Vagina (tissue), 2 donors: ENCODE data around the gene ADGRG6. TPM values are rescaled to one million over a fixed set of nuclear protein-coding genes. Genes with fewer than 3 reads are reported as not detected.

Experiments used
- DNase-seq, 2 donors: peaks; one replicate each; pipeline ENCODE4 v3.0.0-alpha.2; 2017; ENCODE audit errors: extremely low spot score in 2 of 2
- H3K27ac ChIP-seq: fragments of 200-600 bp; sonication (generic); one replicate; pipeline ENCODE4 v1.5.1; 2019
- H3K27me3 ChIP-seq: fragments of 200-600 bp; sonication (generic); one replicate; pipeline ENCODE4 v1.5.1; 2019
- H3K36me3 ChIP-seq, 2 donors: fragments of 200-600 bp; sonication (generic); one replicate each; pipeline ENCODE4 v1.5.1; 2017 to 2019
- H3K4me1 ChIP-seq: fragments of 200-600 bp; sonication (generic); one replicate; pipeline ENCODE4 v1.5.1; 2019
- H3K4me3 ChIP-seq, 2 donors: fragments of 200-600 bp; sonication (generic); 1 replicate in 1 of 2; 2 replicates in 1 of 2; pipeline ENCODE4 v1.5.1; 2016 to 2019
- H3K9me3 ChIP-seq: fragments of 200-600 bp; sonication (generic); one replicate; pipeline ENCODE4 v1.5.1; 2019
- POLR2A ChIP-seq, 2 donors: fragments of 450-650 bp; IDR thresholded peaks; one replicate each; pipeline ENCODE4 v1.6.1; 2017; ENCODE audit warnings: antibody characterized with exemption in 2 of 2, mild to moderate bottlenecking in 2 of 2, moderate library complexity in 2 of 2
- POLR2AphosphoS5 ChIP-seq, 2 donors: sonication (generic); formaldehyde crosslinking; IDR thresholded peaks; one replicate each; pipeline ENCODE4 v1.9.0; 2017; ENCODE audit warnings: antibody characterized with exemption in 2 of 2, mild to moderate bottlenecking in 2 of 2, low read depth in 1 of 2; ENCODE audit not compliant: insufficient read depth in 1 of 2
- intact Hi-C: fragments of 100-400 bp; cut with DNase I; formaldehyde crosslinking; loops from one replicate; pipeline ENCODE4 v1.15.1; 2023
- total RNA-seq: library from RNA; depleted of rRNA; stranded (reverse); fragments of >200 nt; gene quantifications from one replicate; pipeline ENCODE4 v1.2.3, GENCODE V29; 2016
- TF ChIP-seq, protein P1 (sequence below), 3 experiments: fragments of 450-650 bp in 2 of 3; fragments of 200-600 bp in 1 of 3; sonication (generic) in 1 of 3; IDR thresholded peaks; one replicate each; pipeline ENCODE4 v1.5.1; 2017 to 2019; ENCODE audit warnings: antibody characterized with exemption in 3 of 3, mild to moderate bottlenecking in 2 of 3, moderate library complexity in 2 of 3

Gene ADGRG6
- total RNA-seq, 1 donor from 2014 or later: 22.6 TPM

DNA sequence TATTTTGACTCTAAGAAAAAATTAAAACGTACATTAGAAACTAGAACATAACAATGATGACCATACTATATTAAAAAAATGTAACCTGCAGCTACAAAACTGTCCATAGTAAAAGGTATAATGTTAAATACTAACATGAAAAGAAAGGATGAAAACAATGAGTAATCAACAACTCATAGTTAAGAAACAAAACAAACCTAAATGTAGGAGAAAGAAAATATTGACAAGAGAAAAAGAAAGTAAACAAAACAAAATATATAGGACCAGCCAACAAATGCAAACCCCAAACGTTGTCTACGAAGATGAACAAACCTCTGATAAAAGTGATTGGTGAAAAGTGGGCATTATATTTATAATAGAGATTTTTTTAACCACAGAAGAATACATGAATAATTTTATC is 41.1 kb upstream of the ADGRG6 start:
- Histone ChIP-seq H3K27me3 (no peaks in the 10 kb centered on the region), H3K36me3 (no peaks in the 10 kb centered on the region), H3K4me3 (no peak overlapping the region), H3K4me1 (no peaks in the 10 kb centered on the region), H3K9me3 (no peaks in the 10 kb centered on the region), H3K27ac (no peak overlapping the region)
- no peak for TF ChIP-seq POLR2A (IDR thresholded peaks at IDR 0.05)
- DNase-seq: no peak
- intact Hi-C loops: no loop called here

DNA sequence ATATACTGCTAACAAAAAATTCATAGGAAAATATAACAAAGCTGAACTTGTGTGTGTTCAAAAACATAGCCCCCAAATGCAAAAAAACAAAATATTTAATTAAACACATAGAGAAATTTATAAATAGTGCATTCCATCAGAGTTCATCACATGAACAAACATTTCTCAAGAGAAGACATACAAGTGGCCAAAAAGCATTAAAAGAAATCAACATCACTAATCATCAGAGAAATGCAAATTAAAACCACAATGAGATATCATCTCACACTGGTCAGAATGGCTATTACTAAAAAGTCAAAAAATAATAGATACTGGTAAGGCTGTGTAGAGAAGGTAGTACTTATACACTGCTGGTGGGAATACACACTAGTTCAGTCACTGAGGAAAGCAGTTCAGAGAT is 39.6 kb upstream of the ADGRG6 start:
- Histone ChIP-seq H3K4me1 (no peaks in the 10 kb centered on the region), H3K9me3 (no peaks in the 10 kb centered on the region), H3K4me3 (no peak overlapping the region), H3K27me3 (no peaks in the 10 kb centered on the region), H3K27ac (no peak overlapping the region), H3K36me3 (no peaks in the 10 kb centered on the region)
- no peak for DNase-seq
- intact Hi-C loops: no loop called here
- TF ChIP-seq POLR2A (IDR thresholded peaks at IDR 0.05): no peak
- no peak for TF ChIP-seq POLR2AphosphoS5 (IDR thresholded peaks at IDR 0.05; ENCODE audit: insufficient read depth in 1 of 2, low read depth in 1 of 2)
- TF ChIP-seq, protein P1, sequence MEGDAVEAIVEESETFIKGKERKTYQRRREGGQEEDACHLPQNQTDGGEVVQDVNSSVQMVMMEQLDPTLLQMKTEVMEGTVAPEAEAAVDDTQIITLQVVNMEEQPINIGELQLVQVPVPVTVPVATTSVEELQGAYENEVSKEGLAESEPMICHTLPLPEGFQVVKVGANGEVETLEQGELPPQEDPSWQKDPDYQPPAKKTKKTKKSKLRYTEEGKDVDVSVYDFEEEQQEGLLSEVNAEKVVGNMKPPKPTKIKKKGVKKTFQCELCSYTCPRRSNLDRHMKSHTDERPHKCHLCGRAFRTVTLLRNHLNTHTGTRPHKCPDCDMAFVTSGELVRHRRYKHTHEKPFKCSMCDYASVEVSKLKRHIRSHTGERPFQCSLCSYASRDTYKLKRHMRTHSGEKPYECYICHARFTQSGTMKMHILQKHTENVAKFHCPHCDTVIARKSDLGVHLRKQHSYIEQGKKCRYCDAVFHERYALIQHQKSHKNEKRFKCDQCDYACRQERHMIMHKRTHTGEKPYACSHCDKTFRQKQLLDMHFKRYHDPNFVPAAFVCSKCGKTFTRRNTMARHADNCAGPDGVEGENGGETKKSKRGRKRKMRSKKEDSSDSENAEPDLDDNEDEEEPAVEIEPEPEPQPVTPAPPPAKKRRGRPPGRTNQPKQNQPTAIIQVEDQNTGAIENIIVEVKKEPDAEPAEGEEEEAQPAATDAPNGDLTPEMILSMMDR (IDR thresholded peaks at IDR 0.05): no peak

DNA sequence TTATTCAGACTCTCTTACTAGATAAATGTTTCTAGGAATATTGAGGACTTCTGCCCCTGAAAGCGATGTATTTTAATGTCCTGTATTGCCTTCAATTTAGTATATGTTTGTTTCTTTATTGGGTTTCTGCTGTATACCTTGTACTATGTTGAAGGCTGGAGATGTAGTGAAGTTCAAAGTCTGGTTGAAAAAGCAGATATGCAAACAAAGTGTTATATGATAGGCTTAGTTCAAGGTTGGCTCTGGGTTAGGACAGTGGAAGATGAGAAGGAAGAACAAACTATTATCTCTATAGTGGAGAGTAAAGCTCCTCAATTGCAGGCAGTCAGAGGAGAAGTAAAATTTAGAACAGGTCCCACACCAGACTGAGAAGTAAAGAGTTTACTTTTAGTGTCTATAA is 36.3 kb upstream of the ADGRG6 start:
- intact Hi-C loops: no loop called here
- no peaks in the 10 kb centered on the region for H3K36me3 ChIP-seq
- H3K27ac ChIP-seq: no peak overlapping the region
- H3K4me3 ChIP-seq: no peak overlapping the region
- H3K4me1 ChIP-seq: no peaks in the 10 kb centered on the region
- TF ChIP-seq POLR2AphosphoS5 (IDR thresholded peaks at IDR 0.05; ENCODE audit: insufficient read depth in 1 of 2, low read depth in 1 of 2) (no peak), POLR2A (IDR thresholded peaks at IDR 0.05) (no peak)
- TF ChIP-seq, protein P1 (IDR thresholded peaks at IDR 0.05): no peak
- DNase-seq: no peak
- no peaks in the 10 kb centered on the region for H3K9me3 ChIP-seq
- no peaks in the 10 kb centered on the region for H3K27me3 ChIP-seq

DNA sequence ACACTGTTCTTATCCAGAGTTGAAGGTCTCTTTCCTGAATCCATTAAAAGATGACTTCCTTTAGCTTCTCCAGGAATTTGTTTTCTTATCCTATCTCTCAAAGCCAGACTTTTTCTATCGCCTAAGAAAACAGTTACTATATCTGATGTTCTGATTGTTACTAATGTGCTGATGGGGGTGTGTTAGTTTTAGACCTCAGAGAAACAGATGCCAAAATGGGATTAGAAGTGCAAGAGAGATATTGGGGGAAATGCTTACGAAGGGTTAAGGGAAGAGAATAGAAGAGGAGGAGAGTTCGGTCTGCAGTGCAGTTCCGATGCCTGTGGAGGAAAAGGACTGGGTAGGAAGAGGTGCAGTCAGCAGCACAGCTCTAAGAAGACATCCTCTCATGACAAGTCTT is 35.7 kb upstream of the ADGRG6 start:
- TF ChIP-seq POLR2A (IDR thresholded peaks at IDR 0.05): no peak
- intact Hi-C loops: no loop called here
- Histone ChIP-seq H3K9me3 (no peaks in the 10 kb centered on the region), H3K4me1 (no peaks in the 10 kb centered on the region), H3K27ac (no peak overlapping the region), H3K36me3 (no peaks in the 10 kb centered on the region), H3K4me3 (no peak overlapping the region), H3K27me3 (no peaks in the 10 kb centered on the region)
- DNase-seq: no peak

DNA sequence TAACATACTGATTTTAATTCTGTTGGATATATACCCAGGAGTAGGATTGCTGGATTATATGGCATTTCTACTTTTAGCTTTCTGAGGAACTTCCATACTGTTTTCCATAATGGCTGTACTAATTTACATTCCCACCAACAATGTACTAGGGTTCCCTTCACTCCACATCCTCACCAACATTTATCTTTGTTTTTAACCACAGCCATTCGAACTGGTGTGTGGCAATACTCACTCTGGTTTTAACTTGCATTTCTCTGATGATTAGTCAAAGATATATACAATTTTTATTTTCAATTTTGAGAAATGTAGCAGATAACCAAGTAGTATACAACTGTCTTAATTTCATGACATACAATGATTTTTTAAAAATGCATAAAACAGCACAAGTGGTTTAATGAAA is 30.3 kb upstream of the ADGRG6 start:
- Histone ChIP-seq H3K27ac (no peak overlapping the region), H3K27me3 (no peaks in the 10 kb centered on the region), H3K9me3 (no peaks in the 10 kb centered on the region), H3K36me3 (no peaks in the 10 kb centered on the region), H3K4me3 (no peak overlapping the region), H3K4me1 (no peaks in the 10 kb centered on the region)
- DNase-seq: no peak
- intact Hi-C loops: no loop called here
- TF ChIP-seq POLR2AphosphoS5 (IDR thresholded peaks at IDR 0.05; ENCODE audit: insufficient read depth in 1 of 2, low read depth in 1 of 2) (no peak), POLR2A (IDR thresholded peaks at IDR 0.05) (no peak)
- TF ChIP-seq, protein P1 (IDR thresholded peaks at IDR 0.05): no peak

DNA sequence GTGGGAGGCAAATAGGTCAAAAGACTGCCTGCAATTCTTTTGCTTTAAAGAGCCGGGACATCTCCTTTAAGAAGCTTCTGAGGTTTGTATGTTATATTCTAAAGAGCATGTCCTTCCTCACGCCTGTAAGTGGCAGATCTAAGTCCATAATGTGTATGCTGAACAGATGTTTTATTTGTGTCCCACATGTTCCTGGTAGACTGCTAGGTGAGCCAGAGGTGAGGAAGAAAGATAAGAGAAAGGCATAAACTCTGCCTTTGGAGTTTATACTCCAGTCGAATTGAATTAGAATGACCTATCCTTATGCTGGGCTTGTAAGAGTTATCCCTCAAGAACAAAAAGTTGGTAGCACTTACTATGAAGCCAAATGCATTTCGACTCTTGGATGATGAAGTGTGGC is 27.2 kb upstream of the ADGRG6 start:
- H3K4me3 ChIP-seq: no peak overlapping the region
- H3K36me3 ChIP-seq: no peaks in the 10 kb centered on the region
- H3K27ac ChIP-seq: no peak overlapping the region
- H3K4me1 ChIP-seq: no peaks in the 10 kb centered on the region
- no peak for DNase-seq
- intact Hi-C loops: no loop called here
- H3K27me3 ChIP-seq: no peaks in the 10 kb centered on the region
- H3K9me3 ChIP-seq: no peaks in the 10 kb centered on the region
- TF ChIP-seq POLR2AphosphoS5 (IDR thresholded peaks at IDR 0.05; ENCODE audit: insufficient read depth in 1 of 2, low read depth in 1 of 2) (no peak), POLR2A (IDR thresholded peaks at IDR 0.05) (no peak)
- TF ChIP-seq, protein P1 (IDR thresholded peaks at IDR 0.05): no peak
